GM12873 (cell line): ENCODE results near the gene TMEM92.

Experiments
- CTCF ChIP-seq: IDR thresholded peaks from 2 replicates; pipeline ENCODE4 v1.5.1; 2012; ENCODE audit warnings: low read depth, mild to moderate bottlenecking, moderate library complexity, low read length, control low read depth; ENCODE audit not compliant: insufficient read depth; ENCODE audit errors: missing control alignments

Gene TMEM92

GRCh38 chr17:50268743-50269275, 5.5 kb upstream of the TMEM92 start:
- TF ChIP-seq CTCF, result no peak

- peak; percentile 93 for TF ChIP-seq CTCF
Measured at GRCh38 chr17:50269477-50270434, 4.5 kb upstream of the TMEM92 start.

DNA sequence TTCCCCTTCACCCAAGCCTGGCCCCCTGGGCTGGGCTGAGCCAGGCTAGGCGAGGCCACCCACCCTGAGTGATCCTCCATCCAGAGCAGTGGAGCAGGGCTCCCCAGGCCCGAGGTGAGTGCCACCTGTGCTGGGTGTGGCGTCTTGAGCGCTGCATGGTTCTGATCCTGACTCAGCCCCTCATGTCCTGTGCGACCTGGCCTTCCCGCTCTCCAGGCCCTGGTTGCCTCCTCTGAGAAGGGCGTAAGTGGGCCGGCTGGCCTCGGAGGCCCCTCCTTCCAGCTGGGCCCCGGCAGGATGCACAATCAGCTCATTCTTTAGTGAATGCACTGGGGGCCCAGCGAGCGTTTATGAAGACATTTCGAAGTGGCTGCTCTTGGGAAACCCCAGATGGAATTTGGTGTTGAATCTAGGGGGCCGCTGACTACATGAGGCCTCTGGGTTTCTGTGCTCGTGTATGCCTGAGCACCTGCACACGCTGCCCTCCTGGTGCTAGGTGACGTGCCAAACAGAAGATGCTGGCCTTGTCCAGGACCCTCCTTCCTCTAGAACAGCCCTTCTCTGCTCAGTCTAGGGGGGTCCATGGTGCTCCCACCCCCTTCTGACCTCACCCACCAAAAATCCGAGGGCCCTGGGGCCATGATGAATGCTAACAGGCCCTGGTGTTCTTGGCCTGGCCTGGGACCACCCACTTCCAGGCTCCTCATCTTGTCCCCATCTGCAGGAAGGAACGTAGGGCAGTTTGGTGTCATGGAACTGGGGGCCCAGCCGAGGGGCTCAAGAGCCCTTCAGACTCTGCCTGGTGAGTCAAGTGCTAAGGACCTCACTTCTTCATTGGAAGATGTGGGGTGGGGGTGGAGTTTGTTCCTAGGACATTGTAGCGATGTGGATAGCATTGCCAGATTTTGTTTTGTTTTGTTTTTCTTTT, 3.6 kb upstream of the TMEM92 start:
- TF ChIP-seq CTCF, result no peak

- no peak for TF ChIP-seq CTCF
Measured at GRCh38 chr17:50272246-50272645, 2.0 kb upstream of the TMEM92 start.

DNA sequence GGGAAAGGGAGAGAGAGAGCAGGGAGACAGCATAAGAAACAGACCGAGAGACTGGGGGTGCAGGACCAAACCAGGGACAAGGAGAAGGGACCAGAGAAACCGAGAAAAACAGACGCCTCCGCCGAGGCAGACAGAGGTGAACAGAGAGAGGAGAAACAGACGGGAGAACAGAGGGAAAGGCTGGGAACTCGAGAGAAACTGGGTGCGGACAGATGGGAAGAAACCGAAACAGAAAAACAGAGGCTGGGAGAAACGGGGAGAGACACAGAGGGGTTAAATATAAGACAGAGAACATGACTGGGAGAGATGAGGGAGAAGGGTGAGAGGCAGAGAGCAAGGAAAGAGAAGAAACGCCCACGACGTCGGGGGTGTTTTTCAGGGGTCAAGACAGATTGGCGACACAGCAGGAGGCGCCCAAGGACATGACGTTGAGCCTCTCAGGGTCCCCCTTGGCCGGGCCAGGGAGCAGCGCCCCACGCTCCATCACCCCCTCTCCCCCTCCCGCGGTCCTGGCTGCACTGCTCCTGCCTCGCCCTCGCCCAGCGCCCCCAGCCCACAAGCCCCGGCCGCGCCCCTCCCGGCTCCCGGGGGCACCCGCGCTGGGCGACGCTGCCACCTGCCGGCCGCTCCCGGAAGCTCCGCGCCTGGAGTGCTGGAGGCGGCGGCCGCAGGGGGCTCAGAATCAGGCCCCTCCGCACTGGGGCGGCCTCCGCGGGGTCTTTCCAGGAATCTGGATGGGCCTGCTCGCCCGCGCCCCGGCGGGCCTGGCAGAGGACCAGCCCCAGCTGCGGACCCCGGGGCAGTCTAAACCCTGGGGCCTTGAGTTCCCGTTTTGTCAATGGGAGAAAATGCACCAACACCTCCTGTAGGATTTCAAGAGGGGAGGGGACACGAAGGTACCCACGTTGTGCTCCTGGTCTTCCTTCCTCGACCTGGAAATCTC, 1.3 kb upstream of the TMEM92 start:
- TF ChIP-seq CTCF, result peak; percentile 64

GRCh38 chr17:50273654-50274040, 619 bp upstream of the TMEM92 start:
- no peak for TF ChIP-seq CTCF
